Liver (tissue), 3 donors: ENCODE measurements around the gene SNAP25.

ENCODE experiments used
- FOXA1 ChIP-seq: IDR thresholded peaks from 2 replicates; pipeline ENCODE4 v1.6.1; 2016; ENCODE audit warnings: antibody characterized with exemption
- HNF4G ChIP-seq: IDR thresholded peaks from 2 replicates; pipeline ENCODE4 v1.6.1; 2016; ENCODE audit warnings: antibody characterized with exemption
- YY1 ChIP-seq: IDR thresholded peaks from 2 replicates; pipeline ENCODE4 v1.6.1; 2016; ENCODE audit warnings: antibody characterized with exemption, mild to moderate bottlenecking
- TF ChIP-seq, protein P1 (sequence below): fragments of 150-350 bp; IDR thresholded peaks from 2 replicates; pipeline ENCODE4 v1.5.1; 2017; ENCODE audit warnings: improper control_type of control experiment, low read depth, low read length; ENCODE audit not compliant: missing input control
- TF ChIP-seq, protein P2 (sequence below): IDR thresholded peaks from 2 replicates; pipeline ENCODE4 v1.6.1; 2016; ENCODE audit warnings: antibody characterized with exemption
- donor health status: healthy.
- donor health status: healthy.

DNA sequence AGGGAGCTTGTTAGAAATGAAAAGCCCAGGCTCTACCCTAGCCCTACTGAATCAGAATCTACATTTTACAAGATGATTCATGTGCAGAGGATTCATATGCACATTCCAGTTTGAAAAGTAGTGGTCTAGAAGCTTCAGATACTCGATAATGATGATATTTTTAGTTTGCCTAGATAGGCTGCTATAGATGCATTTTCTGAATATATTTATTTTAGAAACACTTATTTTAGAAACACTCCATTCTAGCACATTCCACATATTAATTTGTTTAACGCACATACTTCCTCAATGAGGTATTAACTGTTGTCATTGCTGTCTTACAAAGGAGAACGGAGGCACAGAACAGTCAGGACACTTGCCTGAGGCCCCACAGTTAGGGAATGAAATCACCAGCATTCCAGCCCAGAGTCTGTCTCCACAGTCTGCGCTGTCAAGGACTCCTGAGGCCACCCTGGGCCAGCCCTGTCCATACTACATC is 64.4 kb downstream of the SNAP25 start:
- TF ChIP-seq, protein P1, sequence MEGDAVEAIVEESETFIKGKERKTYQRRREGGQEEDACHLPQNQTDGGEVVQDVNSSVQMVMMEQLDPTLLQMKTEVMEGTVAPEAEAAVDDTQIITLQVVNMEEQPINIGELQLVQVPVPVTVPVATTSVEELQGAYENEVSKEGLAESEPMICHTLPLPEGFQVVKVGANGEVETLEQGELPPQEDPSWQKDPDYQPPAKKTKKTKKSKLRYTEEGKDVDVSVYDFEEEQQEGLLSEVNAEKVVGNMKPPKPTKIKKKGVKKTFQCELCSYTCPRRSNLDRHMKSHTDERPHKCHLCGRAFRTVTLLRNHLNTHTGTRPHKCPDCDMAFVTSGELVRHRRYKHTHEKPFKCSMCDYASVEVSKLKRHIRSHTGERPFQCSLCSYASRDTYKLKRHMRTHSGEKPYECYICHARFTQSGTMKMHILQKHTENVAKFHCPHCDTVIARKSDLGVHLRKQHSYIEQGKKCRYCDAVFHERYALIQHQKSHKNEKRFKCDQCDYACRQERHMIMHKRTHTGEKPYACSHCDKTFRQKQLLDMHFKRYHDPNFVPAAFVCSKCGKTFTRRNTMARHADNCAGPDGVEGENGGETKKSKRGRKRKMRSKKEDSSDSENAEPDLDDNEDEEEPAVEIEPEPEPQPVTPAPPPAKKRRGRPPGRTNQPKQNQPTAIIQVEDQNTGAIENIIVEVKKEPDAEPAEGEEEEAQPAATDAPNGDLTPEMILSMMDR, result no peak
- no peak for TF ChIP-seq YY1
- TF ChIP-seq FOXA1, result no peak
- no peak for TF ChIP-seq HNF4G
- TF ChIP-seq, protein P2, sequence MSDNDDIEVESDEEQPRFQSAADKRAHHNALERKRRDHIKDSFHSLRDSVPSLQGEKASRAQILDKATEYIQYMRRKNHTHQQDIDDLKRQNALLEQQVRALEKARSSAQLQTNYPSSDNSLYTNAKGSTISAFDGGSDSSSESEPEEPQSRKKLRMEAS, result no peak
